Measurements from ENCODE around the gene MCRIP2.

The MCRIP2 gene

GRCh38 chr16:651844-652243, 10.2 kb downstream of the MCRIP2 start:
- Histone ChIP-seq H3K27me3 (ENCODE audit: insufficient read depth, low read length, poor library complexity, severe bottlenecking) (no peaks in the 10 kb centered on the region), H3K4me3 (ENCODE audit: low read length, poor library complexity, severe bottlenecking) (no peak overlapping the region), H3K36me3 (ENCODE audit: insufficient read depth, low read length) (no peaks in the 10 kb centered on the region), H3K9ac (ENCODE audit: low read depth, low read length, poor library complexity, severe bottlenecking) (no peak overlapping the region), H3K4me2 (ENCODE audit: low read depth, low read length, poor library complexity, severe bottlenecking) (no peak overlapping the region), H4K20me1 (ENCODE audit: insufficient read depth, low read length, poor library complexity, severe bottlenecking) (no peaks in the 10 kb centered on the region), H2AFZ (ENCODE audit: low read length) (no peak overlapping the region), H3F3A (ENCODE audit: low read depth) (no peaks in the 10 kb centered on the region), H3K79me2 (ENCODE audit: insufficient read depth, low read length) (0 out of 2 replicates have a peak, but pooled peaks cover 3% of the 10 kb centered on the region), H3K9me3 (ENCODE audit: insufficient read depth, low read depth, low read length) (no peaks in the 10 kb centered on the region), H3K4me1 (ENCODE audit: insufficient read depth, low read length, poor library complexity, severe bottlenecking) (no peaks in the 10 kb centered on the region), H3K9me2 (replicated peaks; ENCODE audit: low read depth, low read length) (no peaks in the 10 kb centered on the region)
- TF ChIP-seq EZH2phosphoT487 (IDR thresholded peaks at IDR 0.05; ENCODE audit: borderline replicate concordance) (no peak), CTCF (conservative IDR thresholded peaks at IDR 0.05; ENCODE audit: low read length) (no peak)

- no peaks in the 10 kb centered on the region for H4K20me1 ChIP-seq (ENCODE audit: insufficient read depth, low read length, poor library complexity, severe bottlenecking)
- H3F3A ChIP-seq (ENCODE audit: low read depth): no peaks in the 10 kb centered on the region
- H3K4me3 ChIP-seq (ENCODE audit: low read length, poor library complexity, severe bottlenecking): no peak overlapping the region
- H2AFZ ChIP-seq (ENCODE audit: low read length): no peak overlapping the region
- no peak overlapping the region for H3K4me2 ChIP-seq (ENCODE audit: low read depth, low read length, poor library complexity, severe bottlenecking)
- no peaks in the 10 kb centered on the region for H3K36me3 ChIP-seq (ENCODE audit: insufficient read depth, low read length)
- no peaks in the 10 kb centered on the region for H3K9me3 ChIP-seq (ENCODE audit: insufficient read depth, low read depth, low read length)
- H3K79me2 ChIP-seq (ENCODE audit: insufficient read depth, low read length): 0 out of 2 replicates have a peak, but pooled peaks cover 3% of the 10 kb centered on the region
- H3K27me3 ChIP-seq (ENCODE audit: insufficient read depth, low read length, poor library complexity, severe bottlenecking): no peaks in the 10 kb centered on the region
- H3K4me1 ChIP-seq (ENCODE audit: insufficient read depth, low read length, poor library complexity, severe bottlenecking): no peaks in the 10 kb centered on the region
- TF ChIP-seq EZH2phosphoT487 (IDR thresholded peaks at IDR 0.05; ENCODE audit: borderline replicate concordance): no peak
- no peak for TF ChIP-seq CTCF (conservative IDR thresholded peaks at IDR 0.05; ENCODE audit: low read length)
- H3K9ac ChIP-seq (ENCODE audit: low read depth, low read length, poor library complexity, severe bottlenecking): no peak overlapping the region
- H3K9me2 ChIP-seq (replicated peaks; ENCODE audit: low read depth, low read length): no peaks in the 10 kb centered on the region
These were observed 11.1 kb downstream of the MCRIP2 start for GRCh38 chr16:652454-653305.

GRCh38 chr16:654034-654433, 12.4 kb downstream of the MCRIP2 start:
- Histone ChIP-seq H3K27me3 (ENCODE audit: insufficient read depth, low read length, poor library complexity, severe bottlenecking) (no peaks in the 10 kb centered on the region), H3K9ac (ENCODE audit: low read depth, low read length, poor library complexity, severe bottlenecking) (no peak overlapping the region), H3K4me3 (ENCODE audit: low read length, poor library complexity, severe bottlenecking) (no peak overlapping the region), H3K4me1 (ENCODE audit: insufficient read depth, low read length, poor library complexity, severe bottlenecking) (no peaks in the 10 kb centered on the region), H3K9me2 (replicated peaks; ENCODE audit: low read depth, low read length) (no peaks in the 10 kb centered on the region), H3K36me3 (ENCODE audit: insufficient read depth, low read length) (no peaks in the 10 kb centered on the region), H3K79me2 (ENCODE audit: insufficient read depth, low read length) (no peaks in the 10 kb centered on the region), H2AFZ (ENCODE audit: low read length) (no peak overlapping the region), H3K4me2 (ENCODE audit: low read depth, low read length, poor library complexity, severe bottlenecking) (no peak overlapping the region), H3F3A (ENCODE audit: low read depth) (no peaks in the 10 kb centered on the region), H3K9me3 (ENCODE audit: insufficient read depth, low read depth, low read length) (no peaks in the 10 kb centered on the region), H4K20me1 (ENCODE audit: insufficient read depth, low read length, poor library complexity, severe bottlenecking) (no peaks in the 10 kb centered on the region)
- TF ChIP-seq CTCF (conservative IDR thresholded peaks at IDR 0.05; ENCODE audit: low read length): no peak
- TF ChIP-seq EZH2phosphoT487 (IDR thresholded peaks at IDR 0.05; ENCODE audit: borderline replicate concordance): no peak

Data from Loucy (cell line).